Liver (tissue), 9 donors: ENCODE data around the gene ECSIT. TPM values are rescaled to one million over a fixed set of nuclear protein-coding genes. Genes with fewer than 3 reads are reported as not detected.

Experiments used
- DNase-seq: peaks from one replicate; pipeline ENCODE4 v3.0.0-alpha.2; 2017; ENCODE audit warnings: low spot score
- H3K27ac ChIP-seq, 2 donors: one replicate each; pipeline ENCODE4 v1.7.0; 2013; ENCODE audit warnings: inconsistent platforms in 2 of 2, low read length in 2 of 2, control low read depth in 1 of 2, low read depth in 1 of 2, mild to moderate bottlenecking in 1 of 2
- H3K27me3 ChIP-seq, 4 donors: one replicate each; pipeline versions ENCODE4 v1.6.1 to v1.7.0; 2013; ENCODE audit warnings: low read length in 3 of 4, inconsistent platforms in 1 of 4, mild to moderate bottlenecking in 1 of 4, moderate library complexity in 1 of 4; ENCODE audit not compliant: control insufficient read depth in 4 of 4, insufficient read depth in 4 of 4
- H3K36me3 ChIP-seq, 4 donors: one replicate each; pipeline versions ENCODE4 v1.6.1 to v1.7.0; 2013; ENCODE audit warnings: low read length in 3 of 4, mild to moderate bottlenecking in 3 of 4, low read depth in 1 of 4, moderate library complexity in 1 of 4; ENCODE audit not compliant: control insufficient read depth in 4 of 4, insufficient read depth in 3 of 4
- H3K4me1 ChIP-seq, 4 donors: one replicate each; pipeline versions ENCODE4 v1.6.1 to v1.7.0; 2013; ENCODE audit warnings: low read length in 3 of 4, mild to moderate bottlenecking in 3 of 4, moderate library complexity in 1 of 4; ENCODE audit not compliant: control insufficient read depth in 4 of 4, insufficient read depth in 4 of 4
- H3K4me3 ChIP-seq, 3 donors: one replicate each; pipeline versions ENCODE4 v1.6.1 to v1.7.0; 2013; ENCODE audit warnings: low read length in 3 of 3, control low read depth in 1 of 3, low read depth in 1 of 3, mild to moderate bottlenecking in 1 of 3
- H3K9ac ChIP-seq, 2 donors: one replicate each; pipeline ENCODE4 v1.7.0; 2013; ENCODE audit warnings: low read length in 2 of 2, mild to moderate bottlenecking in 2 of 2, moderate library complexity in 2 of 2, control low read depth in 1 of 2, low read depth in 1 of 2
- H3K9me3 ChIP-seq, 4 donors: one replicate each; pipeline versions ENCODE4 v1.6.1 to v1.7.0; 2013; ENCODE audit warnings: low read length in 3 of 4; ENCODE audit not compliant: control insufficient read depth in 4 of 4
- ATF3 ChIP-seq: IDR thresholded peaks from 2 replicates; pipeline ENCODE4 v1.6.1; 2016; ENCODE audit warnings: antibody characterized with exemption
- CTCF ChIP-seq: fragments of 150-350 bp; IDR thresholded peaks from 2 replicates; pipeline ENCODE4 v1.5.1; 2017; ENCODE audit warnings: improper control_type of control experiment, low read depth, low read length; ENCODE audit not compliant: missing input control
- EGR1 ChIP-seq, 2 donors: IDR thresholded peaks; 2 replicates each; pipeline ENCODE4 v1.6.1; 2016 to 2018; ENCODE audit warnings: antibody characterized with exemption in 2 of 2, low read depth in 2 of 2
- FOXA1 ChIP-seq: IDR thresholded peaks from 2 replicates; pipeline ENCODE4 v1.6.1; 2016; ENCODE audit warnings: antibody characterized with exemption
- FOXA2 ChIP-seq: IDR thresholded peaks from 2 replicates; pipeline ENCODE4 v1.6.1; 2016; ENCODE audit warnings: antibody characterized with exemption
- GABPA ChIP-seq, 2 donors: IDR thresholded peaks in 1 of 2; conservative IDR thresholded peaks in 1 of 2; 2 replicates each; pipeline ENCODE4 v1.6.1; 2016; ENCODE audit warnings: antibody characterized with exemption in 2 of 2, mild to moderate bottlenecking in 1 of 2, moderate library complexity in 1 of 2
- HNF4A ChIP-seq, 2 donors: conservative IDR thresholded peaks; 2 replicates each; pipeline ENCODE4 v1.6.1; 2016; ENCODE audit warnings: antibody characterized with exemption in 2 of 2, mild to moderate bottlenecking in 2 of 2
- HNF4G ChIP-seq: IDR thresholded peaks from 2 replicates; pipeline ENCODE4 v1.6.1; 2016; ENCODE audit warnings: antibody characterized with exemption
- JUND ChIP-seq, 2 donors: IDR thresholded peaks; 2 replicates each; pipeline ENCODE4 v1.6.1; 2016; ENCODE audit warnings: antibody characterized with exemption in 2 of 2
- MAX ChIP-seq: IDR thresholded peaks from 2 replicates; pipeline ENCODE4 v1.6.1; 2016; ENCODE audit warnings: antibody characterized with exemption
- NR2F2 ChIP-seq: IDR thresholded peaks from 2 replicates; pipeline ENCODE4 v1.6.1; 2016; ENCODE audit warnings: antibody characterized with exemption
- RAD21 ChIP-seq, 2 donors: IDR thresholded peaks; 2 replicates each; pipeline ENCODE4 v1.6.1; 2016; ENCODE audit warnings: antibody characterized with exemption in 2 of 2, mild to moderate bottlenecking in 2 of 2
- REST ChIP-seq: IDR thresholded peaks from 2 replicates; pipeline ENCODE4 v1.6.1; 2016; ENCODE audit warnings: antibody characterized with exemption, mild to moderate bottlenecking
- RXRA ChIP-seq, 2 donors: IDR thresholded peaks; 2 replicates each; pipeline ENCODE4 v1.6.1; 2017 to 2018; ENCODE audit warnings: antibody characterized with exemption in 2 of 2, mild to moderate bottlenecking in 1 of 2
- SP1 ChIP-seq: IDR thresholded peaks from 2 replicates; pipeline ENCODE4 v1.6.1; 2018; ENCODE audit warnings: antibody characterized with exemption, mild to moderate bottlenecking
- TAF1 ChIP-seq: conservative IDR thresholded peaks from 2 replicates; pipeline ENCODE4 v1.6.1; 2016; ENCODE audit warnings: antibody characterized with exemption, mild to moderate bottlenecking
- YY1 ChIP-seq: IDR thresholded peaks from 2 replicates; pipeline ENCODE4 v1.6.1; 2016; ENCODE audit warnings: antibody characterized with exemption, mild to moderate bottlenecking
- ZBTB33 ChIP-seq: IDR thresholded peaks from 2 replicates; pipeline ENCODE4 v1.6.1; 2016; ENCODE audit warnings: antibody characterized with exemption
- WGBS: extraction: QIAGEN DNeasy Blood & Tissue Kit; methylation state at CpG from one replicate; pipeline ENCODE4 v1.1.7; 2013; 5-methylcytosine and 5-hydroxymethylcytosine counted together
- polyA plus RNA-seq, 2 donors: library from polyadenylated mRNA; stranded (reverse) in 1 of 2; unstranded in 1 of 2; fragments of 200-250 nt in 1 of 2; fragments of >200 nt in 1 of 2; fragmentation: Nextera tagmentation in 1 of 2; extraction: Ambion mirVana in 1 of 2; gene quantifications; one replicate each; pipeline versions ENCODE4 v1.2.1 to v1.2.3, GENCODE V29; 2013 to 2015
- total RNA-seq, 2 donors: library from RNA; depleted of rRNA; stranded (reverse); fragments of >200 nt; gene quantifications; one replicate each; pipeline ENCODE4 v1.2.3, GENCODE V29; 2014
- donor health status: healthy.
- donor health status: healthy.
- donor health status: healthy.
- donor health status: healthy.
- donor health status: healthy.

Gene ECSIT
- total and polyA plus RNA-seq, 4 donors = 20.5 to 37.4 (median 31.0) TPM

GRCh38 chr19:11558881-11559828, 30.2 kb upstream of the ECSIT start, which contains the start of gene ELOF1:
Gene ELOF1, minus strand, starts transcription at chr19:11559230. Its CDS starts 4,883 bp downstream, at chr19:11554347.
- H3K27ac ChIP-seq = peak within 1 kb of the TSS; percentile 47 to 80
- peak; percentile 96 for DNase-seq
- H3K9me3 ChIP-seq = no peaks in the 10 kb centered on the region
- peak in 1 of 2 donors; percentile 11 for TF ChIP-seq RXRA (IDR thresholded peaks at IDR 0.05)
- peak; percentile 32 to 50 for TF ChIP-seq RAD21 (IDR thresholded peaks at IDR 0.05)
- no peak for TF ChIP-seq MAX
- no peak for TF ChIP-seq HNF4A (conservative IDR thresholded peaks at IDR 0.05)
- TF ChIP-seq FOXA2 = peak; percentile 91
- TF ChIP-seq CTCF = no peak
- TF ChIP-seq GABPA (IDR thresholded peaks at IDR 0.05 in 1 of 2, conservative IDR thresholded peaks at IDR 0.05 in 1 of 2) = peak; percentile 91 to 98
- no peak for TF ChIP-seq JUND (IDR thresholded peaks at IDR 0.05)
- peak; percentile 84 for TF ChIP-seq FOXA1
- peak; percentile 86 for TF ChIP-seq YY1
- peak; percentile 71 for TF ChIP-seq REST
- peak; percentile 35 for TF ChIP-seq TAF1
- TF ChIP-seq ATF3 = no peak
- TF ChIP-seq HNF4G = no peak
- TF ChIP-seq EGR1 (IDR thresholded peaks at IDR 0.05; ENCODE audit: low read depth in 2 of 2) = peak; percentile 61 to 70
- TF ChIP-seq SP1 = peak; percentile 62
- no peak for TF ChIP-seq ZBTB33
- TF ChIP-seq NR2F2 = no peak
- peak within 1 kb of the TSS; percentile 75 to 99 (median 96) for H3K4me3 ChIP-seq
- H3K36me3 ChIP-seq = peaks cover 0 to 9% (median 0%) of the 10 kb centered on the region in 4 donors
- H3K27me3 ChIP-seq = no peaks in the 10 kb centered on the region
- H3K9ac ChIP-seq = peak within 1 kb of the TSS; percentile 77 to 81
- 4% methylated on average over 57 of the region's 57 CpGs for WGBS
- H3K4me1 ChIP-seq = peaks cover 4 to 23% (median 14%) of the 10 kb centered on the region in 4 donors
